Measurements from ENCODE around the gene FOXP2. TPM values are rescaled to one million over a fixed set of nuclear protein-coding genes. Genes with fewer than 3 reads are reported as not detected.
"Not testable (repeated sequence)": the region's sequence is repeated elsewhere in the genome, so short reads cannot be mapped to it uniquely, and the experiment has no call there.

Gene FOXP2
- total and polyA plus RNA-seq, 2 of the 4 experiments (the other 2 are of a cell fraction): 0.89 to 1.1 TPM

GRCh38 chr7:114440927-114441326 lies 26.3 kb downstream of the FOXP2 start:
- POLR2A ChIA-PET (ENCODE audit: unreplicated experiment); H3K9me1 ChIP-seq (ENCODE audit: insufficient read depth, low read length); H4K91ac ChIP-seq (ENCODE audit: insufficient read depth, low read depth, low read length); H4K5ac ChIP-seq (ENCODE audit: low read depth, low read length); intact Hi-C loops (cut with micrococcal nuclease); H2BK120ac ChIP-seq (ENCODE audit: low read depth, low read length); DNase-seq; BruUV-seq (replicated peaks); H2AK5ac ChIP-seq (ENCODE audit: low read depth, low read length); H3K14ac ChIP-seq (replicated peaks; ENCODE audit: low read depth, low read length); H2BK15ac ChIP-seq (ENCODE audit: low read depth, low read length); H4K8ac ChIP-seq (ENCODE audit: low read depth in 2 of 2, low read length in 2 of 2); H4K20me1 ChIP-seq (ENCODE audit: insufficient read depth, low read length); H3K27me3 ChIP-seq (ENCODE audit: control insufficient read depth, insufficient read depth, low read length); H3K79me1 ChIP-seq (ENCODE audit: low read depth in 1 of 2, low read length in 2 of 2); H2BK20ac ChIP-seq (ENCODE audit: low read depth, low read length); H3K36me3 ChIP-seq (ENCODE audit: control insufficient read depth, insufficient read depth, low read length); H3K4ac ChIP-seq (ENCODE audit: low read depth, low read length); H3K23ac ChIP-seq (ENCODE audit: low read depth, low read length); in situ Hi-C loops (cut with MboI; ENCODE audit: low sequenced_read_pairs); H2AFZ ChIP-seq (replicated peaks; ENCODE audit: low read length, poor library complexity); H3K4me1 ChIP-seq (ENCODE audit: control insufficient read depth, insufficient read depth, low read length); H3K56ac ChIP-seq (ENCODE audit: extremely low read depth, insufficient read depth, low read length); H3K9ac ChIP-seq (ENCODE audit: low read depth, low read length); H2AK9ac ChIP-seq (replicated peaks; ENCODE audit: low read depth, low read length, poor library complexity); H3K4me2 ChIP-seq (ENCODE audit: low read depth, low read length); H3K4me3 ChIP-seq (ENCODE audit: insufficient read depth, low read depth, low read length); ATAC-seq (ENCODE audit: low read depth); H3K27ac ChIP-seq (ENCODE audit: insufficient read depth, low read length); H3K18ac ChIP-seq (ENCODE audit: low read depth, low read length); dilution Hi-C loops (cut with HindIII; ENCODE audit: low sequenced_read_pairs, unreplicated experiment); CTCF ChIA-PET; H3K9me3 ChIP-seq (ENCODE audit: control insufficient read depth, insufficient read depth, low read length); H2BK5ac ChIP-seq (ENCODE audit: low read depth, low read length, poor library complexity, severe bottlenecking): not testable (repeated sequence)
- no CpG with 5 or more reads among the region's 4 CpGs for WGBS, 2 experiments (ENCODE audit: extremely low coverage in 2 of 2, insufficient read length in 1 of 2)

Measured in IMR-90 (cell line).